HFF-Myc (cell line): ENCODE measurements around the gene FAM228B.
"Not testable (repeated sequence)": the region's sequence is repeated elsewhere in the genome, so short reads cannot be mapped to it uniquely, and the experiment has no call there.

ENCODE experiments used
- DNase-seq: peaks from one replicate; pipeline ENCODE4 v3.0.0-alpha.2; 2011; ENCODE audit warnings: low read depth; ENCODE audit errors: extremely low read depth
- H3K4me3 ChIP-seq: replicated peaks from 2 replicates; pipeline ENCODE4 v1.5.1; 2011; ENCODE audit warnings: low read depth, mild to moderate bottlenecking, control low read depth, low read length
- TF ChIP-seq, protein P1 (sequence below): IDR thresholded peaks from 2 replicates; pipeline ENCODE4 v1.5.1; 2012; ENCODE audit warnings: mild to moderate bottlenecking, low read depth, low read length, control low read depth; ENCODE audit errors: missing control alignments

Gene FAM228B

DNA sequence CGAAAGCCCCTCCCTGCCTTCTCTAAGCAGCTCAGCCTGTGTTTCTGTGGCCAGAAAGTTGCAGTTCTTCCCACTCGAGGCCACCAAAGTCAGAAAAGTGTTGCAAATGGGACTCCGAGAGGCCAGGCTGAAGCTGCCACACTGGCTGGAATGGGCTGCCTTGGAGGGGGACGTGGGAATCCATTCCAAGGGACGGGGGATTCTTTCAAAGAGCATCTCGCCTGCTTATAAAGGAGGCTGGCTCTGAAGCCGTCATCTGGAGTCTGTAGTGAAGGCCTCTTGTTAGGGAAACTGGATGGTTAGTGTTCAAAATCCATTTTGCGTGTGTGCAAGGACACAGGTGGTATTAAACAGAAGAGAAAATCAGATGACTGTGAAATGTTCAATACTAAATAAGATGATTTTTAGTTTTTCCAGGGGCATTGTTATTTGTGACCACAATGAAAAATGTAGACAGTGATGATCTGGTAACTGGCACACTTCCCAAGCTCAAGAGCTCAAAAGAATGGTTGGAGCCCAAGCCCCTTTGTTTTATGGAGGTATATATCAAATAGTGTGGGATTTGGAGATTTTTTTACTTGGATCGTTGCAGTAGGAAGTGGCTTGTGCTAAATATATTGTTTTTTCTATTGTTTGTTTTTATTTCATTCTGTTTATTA lies 782 bp downstream of the FAM228B start:
- DNase-seq: no peak
- TF ChIP-seq, protein P1, sequence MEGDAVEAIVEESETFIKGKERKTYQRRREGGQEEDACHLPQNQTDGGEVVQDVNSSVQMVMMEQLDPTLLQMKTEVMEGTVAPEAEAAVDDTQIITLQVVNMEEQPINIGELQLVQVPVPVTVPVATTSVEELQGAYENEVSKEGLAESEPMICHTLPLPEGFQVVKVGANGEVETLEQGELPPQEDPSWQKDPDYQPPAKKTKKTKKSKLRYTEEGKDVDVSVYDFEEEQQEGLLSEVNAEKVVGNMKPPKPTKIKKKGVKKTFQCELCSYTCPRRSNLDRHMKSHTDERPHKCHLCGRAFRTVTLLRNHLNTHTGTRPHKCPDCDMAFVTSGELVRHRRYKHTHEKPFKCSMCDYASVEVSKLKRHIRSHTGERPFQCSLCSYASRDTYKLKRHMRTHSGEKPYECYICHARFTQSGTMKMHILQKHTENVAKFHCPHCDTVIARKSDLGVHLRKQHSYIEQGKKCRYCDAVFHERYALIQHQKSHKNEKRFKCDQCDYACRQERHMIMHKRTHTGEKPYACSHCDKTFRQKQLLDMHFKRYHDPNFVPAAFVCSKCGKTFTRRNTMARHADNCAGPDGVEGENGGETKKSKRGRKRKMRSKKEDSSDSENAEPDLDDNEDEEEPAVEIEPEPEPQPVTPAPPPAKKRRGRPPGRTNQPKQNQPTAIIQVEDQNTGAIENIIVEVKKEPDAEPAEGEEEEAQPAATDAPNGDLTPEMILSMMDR: no peak

DNA sequence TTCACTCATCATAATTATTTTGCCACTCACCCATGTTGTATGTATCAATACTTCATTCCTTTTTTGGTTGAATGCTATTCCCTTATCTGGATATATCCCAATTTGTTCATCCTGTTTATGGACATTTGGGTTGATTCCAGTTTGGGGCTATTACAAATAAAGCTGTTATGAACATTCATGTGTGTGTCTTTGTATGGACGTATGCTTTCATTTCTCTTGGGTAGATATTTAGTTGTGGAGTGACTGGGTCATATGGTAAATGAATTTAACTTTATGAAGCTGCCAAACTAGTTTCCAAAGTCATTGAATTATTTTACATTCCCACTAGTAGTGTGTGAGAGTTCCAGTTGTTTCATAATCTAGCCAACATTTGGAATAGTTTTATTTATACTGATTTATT lies 2.7 kb downstream of the FAM228B start:
- DNase-seq: no peak
- no peak overlapping the region for H3K4me3 ChIP-seq
- TF ChIP-seq, protein P1: no peak

More for the DNA sequence above, 782 bp downstream of the FAM228B start:
- peak overlapping the region; percentile 61 for H3K4me3 ChIP-seq

DNA sequence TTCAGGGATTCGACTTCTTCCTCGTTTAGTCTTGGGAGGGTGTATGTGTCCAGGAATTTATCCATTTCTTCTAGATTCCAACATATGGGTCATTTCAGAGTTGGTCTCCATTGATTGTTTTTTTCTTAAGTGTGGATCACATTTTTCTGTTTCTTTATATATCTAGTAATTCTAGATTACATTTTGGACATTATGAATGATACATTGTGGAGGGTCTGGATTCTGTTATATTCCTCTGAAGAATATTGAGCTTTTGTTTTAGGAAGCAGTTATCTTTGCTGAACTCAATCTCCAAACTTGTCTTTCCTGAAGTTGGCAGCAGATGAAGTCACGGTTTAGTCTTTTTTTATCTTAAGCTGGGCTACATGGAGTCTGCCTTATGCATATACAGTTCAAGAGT lies 9.3 kb downstream of the FAM228B start:
- DNase-seq: no peak
- H3K4me3 ChIP-seq: no peak overlapping the region
- TF ChIP-seq, protein P1: no peak

DNA sequence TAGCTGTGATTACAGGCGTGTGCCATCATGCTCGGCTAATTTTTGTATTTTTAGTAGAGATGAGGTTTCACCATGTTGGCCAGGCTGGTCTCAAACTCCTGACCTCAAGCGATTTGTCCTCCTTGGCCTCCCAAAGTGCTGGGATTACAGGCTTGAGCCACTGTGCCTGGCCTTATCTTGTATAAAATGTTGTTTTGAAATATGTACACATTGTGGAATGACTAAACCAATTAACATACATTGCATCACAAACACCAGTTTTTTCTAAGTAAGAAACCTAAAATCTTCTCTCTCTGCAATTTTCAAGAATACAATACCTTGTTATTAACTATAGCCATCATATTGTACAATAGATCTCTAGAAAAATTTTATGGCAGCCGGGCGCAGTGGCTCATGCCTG lies 17.0 kb downstream of the FAM228B start:
- not testable (repeated sequence) for H3K4me3 ChIP-seq, DNase-seq

DNA sequence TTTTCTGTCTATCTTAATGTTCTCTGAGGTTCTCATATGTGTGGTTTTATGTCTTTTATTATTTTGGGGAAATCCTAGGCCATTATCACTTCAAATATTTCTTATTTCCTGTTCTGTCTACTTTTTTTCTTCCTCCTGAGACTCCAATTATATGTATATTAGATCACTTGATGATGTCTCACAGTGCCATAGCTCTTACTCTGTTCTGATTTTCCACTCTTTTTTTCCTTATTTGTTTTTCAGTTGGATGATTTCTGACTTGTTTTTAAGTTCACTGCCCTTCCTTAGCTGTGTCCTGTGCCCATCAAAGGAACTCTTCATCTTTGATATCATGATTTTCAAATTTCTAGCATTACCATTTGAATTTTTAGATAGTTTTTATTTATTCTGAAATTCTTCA lies 24.1 kb downstream of the FAM228B start:
- DNase-seq: no peak
- no peak overlapping the region for H3K4me3 ChIP-seq
- TF ChIP-seq, protein P1: no peak

DNA sequence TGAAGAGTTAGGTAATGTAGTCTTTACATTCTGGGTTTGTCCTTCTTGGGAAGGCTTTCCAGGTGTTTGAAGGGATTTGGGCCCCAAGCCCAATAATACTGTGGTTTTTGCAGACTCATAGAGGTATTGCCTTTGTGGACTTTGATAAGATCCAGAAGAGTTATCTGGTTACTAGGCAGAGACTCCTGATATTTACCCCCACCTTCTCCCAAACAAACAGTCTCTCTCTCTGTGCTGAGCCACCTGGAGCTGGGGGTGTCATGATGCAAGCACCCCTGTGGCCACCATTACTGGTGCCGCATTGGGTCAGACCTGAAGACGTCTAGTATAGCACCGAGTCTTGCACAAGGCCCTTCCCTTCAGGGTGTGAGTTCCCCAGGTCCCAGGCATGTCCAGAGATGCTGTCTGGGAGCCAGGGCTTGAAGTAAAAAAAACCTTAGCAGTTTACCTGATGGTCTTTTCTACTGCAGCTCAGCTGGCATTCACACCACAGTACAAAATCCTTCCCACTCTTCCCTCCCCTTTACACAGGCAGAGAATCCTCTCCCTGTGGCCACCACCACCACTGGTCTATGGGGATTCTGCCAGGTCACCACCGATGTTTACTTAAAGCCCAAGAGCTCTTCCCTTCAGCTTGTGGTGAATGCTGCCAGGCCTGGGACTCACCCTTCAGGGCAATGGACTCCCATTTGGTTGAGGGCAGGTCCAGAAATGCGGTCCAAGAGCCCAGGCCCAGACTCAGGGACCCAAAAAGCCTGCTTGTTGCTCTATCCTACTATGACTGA lies 29.3 kb downstream of the FAM228B start:
- H3K4me3 ChIP-seq: no peak overlapping the region
- no peak for DNase-seq
- TF ChIP-seq, protein P1: no peak

DNA sequence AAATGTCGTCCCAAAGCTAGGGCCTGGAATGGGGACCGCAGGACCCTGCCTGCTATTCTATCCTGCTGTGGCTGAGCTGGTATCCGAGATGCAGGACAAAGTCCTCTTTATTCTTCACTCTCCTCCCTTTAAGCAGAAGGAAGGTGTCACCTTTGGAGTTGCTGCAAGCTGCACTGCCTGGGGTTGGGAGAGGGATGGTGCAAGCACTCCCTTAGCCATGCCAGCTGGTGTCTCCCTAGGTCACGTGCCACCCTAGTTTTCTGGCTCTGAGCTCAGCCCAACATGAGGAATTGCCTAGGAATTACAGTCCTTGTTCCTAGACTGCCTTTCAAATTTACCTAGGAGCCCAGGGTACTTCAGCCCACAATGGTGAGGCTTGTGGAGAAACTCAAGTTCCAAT lies 30.2 kb downstream of the FAM228B start:
- no peak overlapping the region for H3K4me3 ChIP-seq
- TF ChIP-seq, protein P1: no peak
- no peak for DNase-seq
